B cell (primary cell): ENCODE results near the gene TSSK1B. TPM values are rescaled to one million over a fixed set of nuclear protein-coding genes. Genes with fewer than 3 reads are reported as not detected.
"Not testable (repeated sequence)": the region's sequence is repeated elsewhere in the genome, so short reads cannot be mapped to it uniquely, and the experiment has no call there.

Source experiments
- ATAC-seq: fragments of 200-7000 bp; cut with Tn5 transposase; one replicate; pipeline ENCODE4 v1.10.0; 2021; ENCODE audit warnings: low read depth, mild to moderate bottlenecking, moderate number of reproducible peaks, moderate library complexity
- CTCF ChIA-PET: fragments of 350-600 bp; sonication (Branson Sonifier 250); formaldehyde crosslinking; loops from one replicate; lab custom pipeline; 2021; ENCODE audit warnings: antibody characterized with exemption, inconsistent platforms; lab: Charles Lee
- POLR2A ChIA-PET: fragments of 350-600 bp; sonication (Branson Sonifier 250); formaldehyde crosslinking; loops from one replicate; lab custom pipeline; 2021; ENCODE audit warnings: antibody characterized with exemption; lab: Charles Lee
- DNase-seq: peaks from one replicate; pipeline ENCODE4 v3.0.0; 2013
- H2AFZ ChIP-seq: 2 replicates; pipeline ENCODE4 v1.6.1; 2012; ENCODE audit warnings: mild to moderate bottlenecking, low read depth, low read length; ENCODE audit not compliant: insufficient read depth, poor library complexity, severe bottlenecking
- H3K27ac ChIP-seq, 2 donors: 1 replicate in 1 of 2; 2 replicates in 1 of 2; pipeline ENCODE4 v1.5.1; 2012 to 2013; ENCODE audit warnings: low read length in 2 of 2, mild to moderate bottlenecking in 2 of 2, moderate library complexity in 1 of 2
- H3K27me3 ChIP-seq, 4 experiments: fragments of 200-600 bp in 1 of 4; sonication (generic) in 1 of 4; replicated peaks in 1 of 4; 1 replicate in 2 of 4; 2 replicates in 2 of 4; pipeline versions ENCODE4 v1.6.1 to v1.7.0; 2013 to 2016; ENCODE audit warnings: low read length in 3 of 4, mild to moderate bottlenecking in 2 of 4, mixed read lengths in 1 of 4, moderate library complexity in 1 of 4; ENCODE audit not compliant: insufficient read depth in 4 of 4, control insufficient read depth in 3 of 4; ENCODE audit errors: control extremely low read depth in 1 of 4
- H3K36me3 ChIP-seq, 2 experiments: replicated peaks in 1 of 2; 1 replicate in 1 of 2; 2 replicates in 1 of 2; pipeline versions ENCODE4 v1.6.1 to v1.7.1; 2013; ENCODE audit warnings: low read length in 1 of 2; ENCODE audit not compliant: insufficient read depth in 2 of 2, control insufficient read depth in 1 of 2; ENCODE audit errors: control extremely low read depth in 1 of 2, extremely low read depth in 1 of 2
- H3K4me1 ChIP-seq, 2 donors: fragments of 200-600 bp in 1 of 2; sonication (generic) in 1 of 2; 1 replicate in 1 of 2; 2 replicates in 1 of 2; pipeline versions ENCODE4 v1.5.1 to v1.6.1; 2013 to 2017; ENCODE audit warnings: low read length in 2 of 2; ENCODE audit not compliant: control insufficient read depth in 2 of 2, insufficient read depth in 2 of 2
- H3K4me2 ChIP-seq: replicated peaks from 2 replicates; pipeline ENCODE3; 2012; ENCODE audit warnings: mild to moderate bottlenecking, low read depth, low read length; ENCODE audit not compliant: poor library complexity, severe bottlenecking
- H3K4me3 ChIP-seq, 5 experiments: fragments of 200-600 bp in 1 of 5; sonication (generic) in 1 of 5; 1 replicate in 3 of 5; 2 replicates in 2 of 5; pipeline versions ENCODE4 v1.5.1 to v1.7.0; 2011 to 2016; ENCODE audit warnings: low read length in 4 of 5, mild to moderate bottlenecking in 4 of 5, low read depth in 2 of 5, control low read depth in 1 of 5, moderate library complexity in 1 of 5; ENCODE audit not compliant: insufficient read depth in 1 of 5; ENCODE audit errors: control extremely low read depth in 1 of 5, extremely low read depth in 1 of 5
- H3K79me2 ChIP-seq: fragments of 200-600 bp; sonication (generic); one replicate; pipeline ENCODE4 v1.6.0; 2016; ENCODE audit warnings: low read length; ENCODE audit not compliant: control insufficient read depth, insufficient read depth
- H3K9ac ChIP-seq: fragments of 200-600 bp; sonication (generic); 2 replicates; pipeline ENCODE4 v1.6.1; 2017; ENCODE audit warnings: mild to moderate bottlenecking, low read length, moderate library complexity
- H3K9me3 ChIP-seq, 3 donors: one replicate each; pipeline versions ENCODE4 v1.6.1 to v1.7.1; 2013; ENCODE audit warnings: low read length in 2 of 3; ENCODE audit not compliant: control insufficient read depth in 2 of 3, insufficient read depth in 1 of 3; ENCODE audit errors: control extremely low read depth in 1 of 3
- H4K20me1 ChIP-seq: 2 replicates; pipeline ENCODE4 v1.6.0; 2012; ENCODE audit warnings: mild to moderate bottlenecking, low read length; ENCODE audit not compliant: insufficient read depth, control insufficient read depth, poor library complexity, severe bottlenecking
- H3K27ac Mint-ChIP-seq: one replicate; pipeline ENCODE4 v1.8.0; 2021; ENCODE audit warnings: mixed read lengths
- H3K27me3 Mint-ChIP-seq: one replicate; pipeline ENCODE4 v1.8.0; 2021; ENCODE audit warnings: mixed read lengths
- H3K4me1 Mint-ChIP-seq: one replicate; pipeline ENCODE4 v1.8.0; 2021; ENCODE audit warnings: mixed read lengths
- H3K4me3 Mint-ChIP-seq: one replicate; pipeline ENCODE4 v1.8.0; 2021; ENCODE audit warnings: mixed read lengths
- H3K9me3 Mint-ChIP-seq: one replicate; pipeline ENCODE4 v1.8.0; 2022; ENCODE audit warnings: mixed read lengths; ENCODE audit not compliant: insufficient read depth
- EZH2 ChIP-seq: IDR thresholded peaks from 2 replicates; pipeline ENCODE4 v1.6.1; 2012; ENCODE audit warnings: borderline replicate concordance, low read depth, mild to moderate bottlenecking, moderate library complexity, low read length; ENCODE audit not compliant: insufficient read depth, poor library complexity, severe bottlenecking
- WGBS: methylation state at CpG from one replicate; pipeline ENCODE4 v1.1.5; 2013; ENCODE audit warnings: missing lambda C conversion rate; ENCODE audit not compliant: insufficient coverage; 5-methylcytosine and 5-hydroxymethylcytosine counted together
- intact Hi-C: fragments of 100-400 bp; cut with micrococcal nuclease; formaldehyde crosslinking; loops from one replicate; pipeline ENCODE4 v1.10.0; 2022
- polyA plus RNA-seq: library from polyadenylated mRNA; depleted of rRNA; stranded (reverse); fragments of >200 nt; gene quantifications from 2 replicates; pipeline ENCODE4 v1.2.3, GENCODE V29; 2012
- total RNA-seq, 2 donors: library from RNA; stranded (reverse); fragments of 120-200 nt in 1 of 2; gene quantifications; 1 replicate in 1 of 2; 2 replicates in 1 of 2; pipeline versions ENCODE4 v1.2.3 to v1.2.4, GENCODE V29; 2013 to 2022
- TF ChIP-seq, protein P1 (sequence below): fragments of 200-600 bp; IDR thresholded peaks from one replicate; pipeline ENCODE4 v1.8.0; 2022; ENCODE audit warnings: antibody characterized with exemption, mild to moderate bottlenecking

Gene TSSK1B
- total and polyA plus RNA-seq, 2 donors (not counting 1 experiment from before 2014, with no cell fraction given) = not detected

DNA sequence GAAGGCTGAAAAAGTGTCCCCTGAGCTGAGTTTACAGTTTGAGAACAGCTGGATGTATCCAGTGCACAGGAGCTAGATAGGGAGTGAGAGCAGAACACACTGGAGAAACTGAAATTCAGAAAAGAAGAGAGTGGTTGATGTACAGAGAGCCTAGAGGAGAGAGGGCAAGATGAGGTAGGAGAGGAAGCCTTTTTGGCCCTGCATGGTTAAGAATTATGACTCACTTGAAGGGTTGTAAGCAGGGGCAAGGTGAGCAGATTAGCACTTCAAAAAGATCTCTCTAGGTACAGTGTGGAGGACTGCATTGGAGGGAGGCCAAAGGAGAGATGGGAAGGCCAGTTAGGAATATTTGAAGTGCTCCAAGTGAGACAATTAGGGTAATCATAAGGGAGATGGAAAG, 28.2 kb upstream of the TSSK1B start:
- Histone ChIP-seq H3K9ac (no peak overlapping the region), H3K36me3 (no peaks in the 10 kb centered on the region), H3K9me3 (no peaks in the 10 kb centered on the region), H3K27me3 (no peaks in the 10 kb centered on the region), H3K27ac (no peak overlapping the region), H3K79me2 (no peaks in the 10 kb centered on the region), H3K4me2 (no peak overlapping the region), H3K4me3 (no peak overlapping the region), H3K4me1 (no peaks in the 10 kb centered on the region), H4K20me1 (no peaks in the 10 kb centered on the region), H2AFZ (no peak overlapping the region)
- no peaks in the 10 kb centered on the region for H3K4me1 Mint-ChIP-seq
- no peak overlapping the region for H3K4me3 Mint-ChIP-seq
- ChIA-PET CTCF (no interaction called here), POLR2A (no interaction called here)
- TF ChIP-seq, protein P1, sequence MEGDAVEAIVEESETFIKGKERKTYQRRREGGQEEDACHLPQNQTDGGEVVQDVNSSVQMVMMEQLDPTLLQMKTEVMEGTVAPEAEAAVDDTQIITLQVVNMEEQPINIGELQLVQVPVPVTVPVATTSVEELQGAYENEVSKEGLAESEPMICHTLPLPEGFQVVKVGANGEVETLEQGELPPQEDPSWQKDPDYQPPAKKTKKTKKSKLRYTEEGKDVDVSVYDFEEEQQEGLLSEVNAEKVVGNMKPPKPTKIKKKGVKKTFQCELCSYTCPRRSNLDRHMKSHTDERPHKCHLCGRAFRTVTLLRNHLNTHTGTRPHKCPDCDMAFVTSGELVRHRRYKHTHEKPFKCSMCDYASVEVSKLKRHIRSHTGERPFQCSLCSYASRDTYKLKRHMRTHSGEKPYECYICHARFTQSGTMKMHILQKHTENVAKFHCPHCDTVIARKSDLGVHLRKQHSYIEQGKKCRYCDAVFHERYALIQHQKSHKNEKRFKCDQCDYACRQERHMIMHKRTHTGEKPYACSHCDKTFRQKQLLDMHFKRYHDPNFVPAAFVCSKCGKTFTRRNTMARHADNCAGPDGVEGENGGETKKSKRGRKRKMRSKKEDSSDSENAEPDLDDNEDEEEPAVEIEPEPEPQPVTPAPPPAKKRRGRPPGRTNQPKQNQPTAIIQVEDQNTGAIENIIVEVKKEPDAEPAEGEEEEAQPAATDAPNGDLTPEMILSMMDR = no peak
- TF ChIP-seq EZH2 = no peak
- no peaks in the 10 kb centered on the region for H3K9me3 Mint-ChIP-seq
- ATAC-seq = no peak
- no peak for DNase-seq
- H3K27ac Mint-ChIP-seq = no peak overlapping the region
- H3K27me3 Mint-ChIP-seq = no peaks in the 10 kb centered on the region
- intact Hi-C loops = no loop called here

DNA sequence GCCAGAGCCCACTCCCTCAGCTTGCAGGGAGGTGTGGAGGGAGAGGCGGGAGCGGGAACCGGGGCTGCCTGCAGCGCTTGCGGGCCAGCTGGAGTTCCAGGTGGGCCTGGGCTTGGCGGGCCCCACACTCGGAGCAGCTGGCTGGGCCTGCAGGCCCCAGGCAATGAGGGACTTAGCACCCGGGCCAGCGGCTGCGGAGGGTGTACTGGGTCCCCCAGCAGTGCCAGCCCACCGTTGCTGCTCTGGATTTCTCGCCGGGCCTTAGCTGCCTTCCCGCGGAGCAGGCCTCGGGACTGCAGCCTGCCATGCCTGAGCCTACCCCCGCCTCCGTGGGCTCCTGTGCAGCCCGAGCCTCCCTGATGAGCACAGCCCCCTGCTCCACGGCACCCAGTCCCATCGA, 22.3 kb upstream of the TSSK1B start:
- H3K27me3 Mint-ChIP-seq, H3K4me3 Mint-ChIP-seq, H4K20me1 ChIP-seq, POLR2A ChIA-PET, H3K36me3 ChIP-seq, H3K4me2 ChIP-seq, H3K4me1 ChIP-seq, H2AFZ ChIP-seq, intact Hi-C loops, H3K9me3 ChIP-seq, H3K9ac ChIP-seq, H3K79me2 ChIP-seq, H3K4me3 ChIP-seq, H3K9me3 Mint-ChIP-seq, H3K4me1 Mint-ChIP-seq, CTCF ChIA-PET, H3K27ac ChIP-seq, ATAC-seq, DNase-seq, H3K27me3 ChIP-seq, H3K27ac Mint-ChIP-seq: not testable (repeated sequence)
- 97% methylated on average over 21 of the region's 21 CpGs for WGBS
